Skin epidermis (tissue), 12 donors: ENCODE data around the gene SNX11.
"Not testable (repeated sequence)": the region's sequence is repeated elsewhere in the genome, so short reads cannot be mapped to it uniquely, and the experiment has no call there.

ENCODE experiments used
- H3K27ac ChIP-seq, 21 experiments: fragments of 200-600 bp; sonication (generic) in 11 of 21; one replicate each; pipeline ENCODE4 v1.5.0; 2020; ENCODE audit warnings: mild to moderate bottlenecking in 3 of 21, inconsistent platforms in 2 of 21, moderate library complexity in 2 of 21
- H3K4me3 ChIP-seq, 7 experiments: fragments of 200-600 bp; sonication (generic) in 2 of 7; one replicate each; pipeline ENCODE4 v1.5.0; 2020; ENCODE audit warnings: inconsistent platforms in 2 of 7, mild to moderate bottlenecking in 2 of 7, moderate library complexity in 1 of 7

Gene SNX11

GRCh38 chr17:48107137-48108055 lies at the start of gene SNX11:
Gene SNX11 (plus strand): TSS chr17:48107766. CDS start chr17:48112044, 4,278 bp downstream.
- peak within 1 kb of the TSS; percentile 27 to 98 (median 88) for H3K27ac ChIP-seq
- H3K4me3 ChIP-seq, result peak within 1 kb of the TSS; percentile 60 to 84 (median 66)

DNA sequence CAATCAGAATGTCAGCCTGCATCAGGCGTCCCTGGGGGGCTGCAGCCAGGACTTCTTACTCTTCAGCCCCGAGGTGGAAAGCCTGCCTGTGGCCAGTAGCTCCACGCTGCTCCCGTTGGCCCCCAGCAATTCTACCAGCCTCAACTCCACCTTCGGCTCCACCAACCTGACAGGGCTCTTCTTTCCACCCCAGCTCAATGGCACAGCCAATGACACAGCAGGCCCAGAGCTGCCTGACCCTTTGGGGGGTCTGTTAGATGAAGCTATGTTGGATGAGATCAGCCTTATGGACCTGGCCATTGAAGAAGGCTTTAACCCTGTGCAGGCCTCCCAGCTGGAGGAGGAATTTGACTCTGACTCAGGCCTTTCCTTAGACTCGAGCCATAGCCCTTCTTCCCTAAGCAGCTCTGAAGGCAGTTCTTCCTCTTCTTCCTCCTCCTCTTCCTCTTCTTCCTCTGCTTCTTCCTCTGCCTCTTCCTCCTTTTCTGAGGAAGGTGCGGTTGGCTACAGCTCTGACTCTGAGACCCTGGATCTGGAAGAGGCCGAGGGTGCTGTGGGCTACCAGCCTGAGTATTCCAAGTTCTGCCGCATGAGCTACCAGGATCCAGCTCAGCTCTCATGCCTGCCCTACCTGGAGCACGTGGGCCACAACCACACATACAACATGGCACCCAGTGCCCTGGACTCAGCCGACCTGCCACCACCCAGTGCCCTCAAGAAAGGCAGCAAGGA lies 49.0 kb upstream of the SNX11 start:
- H3K27ac ChIP-seq, result no peak overlapping the region
- H3K4me3 ChIP-seq, result no peak overlapping the region

- H3K27ac ChIP-seq, result peak overlapping the region in 1 of 21 experiments; percentile 29
These were observed 48.4 kb upstream of the SNX11 start for GRCh38 chr17:48059125-48059668.

DNA sequence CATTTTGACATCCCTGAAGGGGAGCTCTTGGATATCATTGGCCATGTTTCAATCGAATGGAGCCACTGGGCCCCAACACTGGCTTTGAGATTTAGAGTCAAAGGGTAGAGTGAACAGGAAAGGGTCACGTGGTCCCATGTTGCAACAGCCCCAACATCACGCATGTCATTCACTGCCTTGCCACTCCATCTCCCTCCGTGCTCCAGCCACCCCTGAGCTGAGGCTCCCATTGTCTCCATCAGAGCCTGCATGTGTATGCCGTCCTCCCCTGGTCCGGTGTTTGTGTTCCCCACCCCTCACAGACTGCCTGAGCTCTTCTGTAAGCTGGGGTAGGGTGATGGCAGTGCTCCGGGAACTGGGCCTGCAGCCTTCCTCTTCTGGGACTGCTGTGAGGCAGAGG lies 47.3 kb upstream of the SNX11 start:
- Histone ChIP-seq H3K4me3 (no peak overlapping the region), H3K27ac (peak overlapping the region in 1 of 21 experiments; percentile 4)

More at GRCh38 chr17:48059125-48059668, 48.4 kb upstream of the SNX11 start:
- no peak overlapping the region for H3K4me3 ChIP-seq

DNA sequence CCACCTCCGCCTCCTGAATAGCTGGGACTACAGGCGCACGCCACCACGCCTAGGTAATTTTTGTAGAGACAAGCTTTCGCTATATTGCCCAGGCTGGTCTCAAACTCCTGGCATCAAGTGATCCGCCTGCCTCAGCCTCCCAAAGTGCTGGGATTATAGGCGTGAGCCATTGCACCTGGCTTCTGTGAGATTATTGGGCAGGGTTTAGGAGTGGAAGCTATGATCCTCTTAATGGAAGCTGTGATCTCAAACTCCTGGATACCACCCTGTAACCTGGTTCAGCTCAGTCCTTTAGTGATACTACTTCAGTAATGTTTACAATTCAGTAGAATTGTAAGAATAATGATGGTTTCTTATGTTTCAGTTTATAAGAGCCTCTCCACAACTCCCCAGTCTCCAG lies 45.3 kb upstream of the SNX11 start:
- no peak overlapping the region for H3K4me3 ChIP-seq
- no peak overlapping the region for H3K27ac ChIP-seq

DNA sequence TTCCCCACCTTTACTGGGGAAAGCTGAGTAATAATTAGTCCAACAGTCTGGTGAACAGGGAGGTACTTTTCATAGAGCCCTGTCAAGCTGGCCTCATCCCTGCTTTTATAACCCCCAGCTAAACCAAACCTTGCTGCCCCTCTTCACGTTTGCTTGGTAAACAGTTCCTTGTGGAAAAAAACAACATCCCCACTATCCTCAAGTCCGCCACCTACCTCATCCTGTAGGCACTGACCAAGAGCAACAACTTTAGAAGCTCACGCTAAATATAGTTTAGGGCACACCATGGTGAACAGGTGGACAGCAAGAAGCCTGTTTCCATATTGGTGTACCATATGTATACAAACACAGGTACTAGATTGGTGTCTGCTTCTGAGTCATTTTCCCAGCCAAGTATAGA lies 42.9 kb upstream of the SNX11 start:
- peak overlapping the region in 3 of 21 experiments; percentile 27 to 47 (median 27) for H3K27ac ChIP-seq
- no peak overlapping the region for H3K4me3 ChIP-seq

DNA sequence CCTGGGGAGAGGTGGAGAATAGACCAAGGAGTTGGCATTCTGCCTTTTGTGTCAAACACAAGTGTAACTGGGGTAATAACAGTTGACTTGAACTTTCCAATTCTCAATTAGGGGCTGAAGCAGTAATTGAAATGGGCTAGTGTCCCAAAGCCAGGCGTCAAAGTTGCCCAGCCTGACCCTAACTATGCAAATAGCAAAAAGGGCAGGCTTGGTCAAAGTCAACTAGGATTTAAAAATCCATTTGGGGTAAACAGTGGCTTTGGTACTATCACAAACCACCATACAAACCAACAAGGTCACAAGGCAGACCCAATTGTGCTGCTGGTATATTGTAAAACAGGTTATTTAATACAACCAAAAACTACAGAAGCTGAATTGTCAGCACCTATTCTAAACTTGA lies 41.4 kb upstream of the SNX11 start:
- Histone ChIP-seq H3K27ac (peak overlapping the region in 2 of 21 experiments; percentile 3 to 4), H3K4me3 (no peak overlapping the region)

GRCh38 chr17:48066656-48067055 lies 40.9 kb upstream of the SNX11 start:
- Histone ChIP-seq H3K4me3 (no peak overlapping the region), H3K27ac (no peak overlapping the region)

- H3K27ac ChIP-seq, result no peak overlapping the region
- no peak overlapping the region for H3K4me3 ChIP-seq
These were observed 40.3 kb upstream of the SNX11 start for GRCh38 chr17:48067245-48067644.

DNA sequence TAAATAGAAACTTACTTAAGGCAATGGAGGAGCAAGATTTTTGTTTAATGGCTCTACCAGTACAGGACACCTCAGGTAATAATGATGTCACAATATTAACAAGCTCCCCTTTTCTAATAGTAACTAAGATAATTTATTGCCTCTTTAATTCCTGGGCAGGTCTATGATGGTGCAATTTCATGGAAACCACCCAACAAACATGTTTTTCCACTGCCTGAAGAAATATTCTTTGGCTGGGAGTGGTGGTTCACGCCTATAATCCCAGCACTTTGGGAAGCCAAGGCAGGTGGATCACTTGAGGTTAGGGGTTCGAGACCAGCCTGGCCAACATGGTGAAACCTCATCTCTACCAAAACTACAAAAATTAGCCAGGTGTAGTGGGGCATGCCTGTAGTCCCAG lies 39.8 kb upstream of the SNX11 start:
- not testable (repeated sequence) for H3K4me3 ChIP-seq, H3K27ac ChIP-seq

GRCh38 chr17:48068491-48068961 lies 39.0 kb upstream of the SNX11 start:
- Histone ChIP-seq H3K27ac (no peak overlapping the region), H3K4me3 (no peak overlapping the region)

DNA sequence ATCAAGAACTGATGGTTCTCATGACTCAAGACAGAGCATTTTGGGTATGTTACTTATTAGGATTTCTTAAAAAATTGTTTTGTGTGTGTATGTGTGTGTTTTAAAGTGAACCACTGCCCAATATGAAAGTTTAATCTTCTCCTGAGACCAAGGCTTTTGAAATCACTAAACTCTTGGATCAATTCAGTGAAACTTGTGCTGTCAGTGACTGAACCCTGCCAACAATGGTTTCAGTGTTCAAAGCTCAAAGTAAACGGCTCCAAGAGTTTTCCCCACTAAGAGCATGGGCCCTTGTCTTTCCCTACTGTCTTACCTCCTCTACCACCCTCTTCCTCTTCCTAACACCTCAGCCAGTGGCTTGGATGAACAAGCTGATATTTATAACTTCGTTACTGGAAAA lies 37.4 kb upstream of the SNX11 start:
- no peak overlapping the region for H3K27ac ChIP-seq
- H3K4me3 ChIP-seq, result no peak overlapping the region

DNA sequence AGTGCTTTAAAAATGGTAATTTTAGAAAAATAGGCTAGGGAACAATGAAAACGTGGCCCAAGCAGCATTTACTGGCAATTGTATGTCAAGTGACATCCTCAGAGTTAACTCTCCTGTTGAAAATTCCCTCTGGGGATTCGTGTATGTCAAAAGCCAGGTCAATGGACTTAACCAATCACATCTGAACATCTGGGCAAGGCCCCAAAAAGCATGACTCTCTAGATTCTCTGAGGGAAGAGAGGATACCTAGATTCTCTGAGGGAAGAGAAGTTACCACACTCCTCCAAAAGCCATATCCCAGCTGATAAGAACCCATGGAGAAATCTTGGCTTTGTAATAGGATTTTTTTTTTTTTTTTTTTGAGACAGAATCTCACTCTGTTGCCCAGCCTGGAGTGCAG lies 35.9 kb upstream of the SNX11 start:
- no peak overlapping the region for H3K27ac ChIP-seq
- no peak overlapping the region for H3K4me3 ChIP-seq

GRCh38 chr17:48072811-48073210 lies 34.8 kb upstream of the SNX11 start:
- H3K4me3 ChIP-seq, H3K27ac ChIP-seq: not testable (repeated sequence)

DNA sequence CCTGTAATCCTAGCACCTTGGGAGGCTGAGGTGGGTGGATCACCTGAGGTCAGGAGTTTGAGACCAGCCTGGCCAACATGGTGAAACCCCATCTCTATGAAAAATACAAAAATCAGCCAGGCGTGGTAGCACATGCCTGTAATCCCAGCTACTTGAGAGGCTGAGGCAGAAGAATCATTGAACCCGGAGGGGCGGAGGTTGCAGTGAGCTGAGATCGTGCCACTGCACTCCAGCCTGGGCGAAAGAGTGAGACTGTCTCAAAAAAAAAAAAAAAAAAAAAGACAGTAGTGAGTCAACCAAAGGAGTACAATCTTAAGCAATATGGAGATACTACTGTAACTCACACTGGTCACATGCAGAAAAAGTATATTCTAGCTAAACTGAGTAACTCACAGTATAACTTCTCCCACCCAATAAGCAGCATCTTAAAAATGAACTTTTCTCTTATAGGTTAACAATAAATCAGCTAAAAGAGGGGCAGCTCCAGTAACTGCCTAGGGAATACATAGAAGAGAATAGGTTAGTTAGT lies 33.9 kb upstream of the SNX11 start:
- H3K27ac ChIP-seq, result peak overlapping the region in 3 of 21 experiments; percentile 2 to 54 (median 49)
- H3K4me3 ChIP-seq, result not testable (repeated sequence)

- Histone ChIP-seq H3K4me3 (no peak overlapping the region), H3K27ac (peak overlapping the region in 2 of 21 experiments; percentile 7 to 54)
These were observed 33.1 kb upstream of the SNX11 start for GRCh38 chr17:48074322-48075081.

DNA sequence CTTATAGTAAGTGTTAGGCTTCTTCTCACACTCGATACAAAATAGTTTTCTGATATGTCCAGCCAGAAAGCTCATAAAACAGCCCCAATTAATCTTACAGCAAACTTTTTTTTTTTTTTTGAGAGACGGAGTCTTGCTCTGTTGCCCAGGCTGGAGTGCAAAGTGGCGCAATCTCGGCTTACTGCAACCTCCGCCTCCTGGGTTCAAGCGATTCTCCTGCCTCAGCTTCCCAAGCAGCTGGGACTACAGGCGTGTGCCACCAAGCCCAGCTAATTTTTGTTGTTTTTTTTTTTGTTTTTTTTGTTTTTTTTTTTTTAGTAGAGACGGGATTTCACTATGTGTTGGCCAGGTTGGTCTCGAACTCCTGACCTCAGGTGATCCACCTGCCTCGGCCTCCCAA lies 30.4 kb upstream of the SNX11 start:
- not testable (repeated sequence) for H3K27ac ChIP-seq, H3K4me3 ChIP-seq

GRCh38 chr17:48081858-48082257 lies 25.7 kb upstream of the SNX11 start:
- no peak overlapping the region for H3K4me3 ChIP-seq

DNA sequence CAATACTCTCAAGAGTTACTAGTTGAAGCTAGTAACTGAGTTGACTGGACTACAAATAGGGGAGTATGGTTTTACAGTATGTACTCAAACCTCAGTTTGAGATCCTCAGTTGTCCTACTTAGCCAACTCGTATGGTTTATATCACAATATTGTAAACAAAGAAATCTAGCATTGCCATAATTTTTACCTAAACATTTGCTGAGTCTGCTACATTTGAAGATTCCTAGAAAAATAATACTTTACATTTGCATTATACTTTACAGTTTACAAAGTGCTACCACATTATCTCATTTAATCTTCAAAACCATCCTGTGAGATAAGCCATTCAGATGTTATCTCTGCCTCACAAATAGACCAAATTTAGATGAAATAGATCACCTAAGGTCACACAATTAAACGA lies 22.6 kb upstream of the SNX11 start:
- Histone ChIP-seq H3K4me3 (no peak overlapping the region), H3K27ac (no peak overlapping the region)

More at GRCh38 chr17:48081858-48082257, 25.7 kb upstream of the SNX11 start:
- H3K27ac ChIP-seq, result no peak overlapping the region
